DMS79 (cell line): ENCODE results near the gene ADIPOQ.
"Not testable (repeated sequence)": the region's sequence is repeated elsewhere in the genome, so short reads cannot be mapped to it uniquely, and the experiment has no call there.

Experiments
- DNase-seq: peaks from one replicate; lab custom pipeline; 2025; lab: John Stamatoyannopoulos, UW

ADIPOQ gene

DNA sequence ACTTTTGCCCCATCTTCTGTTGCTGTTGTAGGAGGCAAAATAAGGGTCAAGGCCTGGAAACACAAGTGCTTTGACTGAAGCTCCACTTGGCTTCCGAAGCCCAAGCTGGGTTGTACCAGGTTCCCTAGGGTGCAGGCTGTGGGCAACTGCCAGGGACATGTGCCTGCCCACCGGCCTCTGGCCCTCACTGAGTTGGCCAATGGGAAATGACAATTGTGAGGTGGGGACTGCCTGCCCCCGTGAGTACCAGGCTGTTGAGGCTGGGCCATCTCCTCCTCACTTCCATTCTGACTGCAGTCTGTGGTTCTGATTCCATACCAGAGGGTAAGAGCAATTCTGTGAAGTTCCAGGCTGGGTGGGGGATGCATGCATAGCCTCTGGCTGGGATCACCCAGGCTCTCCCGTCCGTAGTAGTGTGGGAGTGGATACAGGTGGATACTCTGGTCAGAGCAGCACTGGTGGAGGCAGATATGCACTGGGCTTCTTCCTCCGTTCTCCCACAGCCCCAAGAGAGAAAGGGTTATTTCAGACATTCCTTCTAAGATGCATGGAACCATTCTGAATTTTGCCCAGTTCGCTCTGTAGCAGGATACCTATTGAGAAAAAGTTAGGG lies at the start of gene ADIPOQ:
Gene ADIPOQ (plus strand): TSS at position 285 of the 613 bp plus-strand sequence. CDS start 10,349 bp downstream, outside the sequence.
- DNase-seq: no peak

- no peak for DNase-seq
These were observed 44.2 kb upstream of the ADIPOQ start for GRCh38 chr3:186798239-186798874.

DNA sequence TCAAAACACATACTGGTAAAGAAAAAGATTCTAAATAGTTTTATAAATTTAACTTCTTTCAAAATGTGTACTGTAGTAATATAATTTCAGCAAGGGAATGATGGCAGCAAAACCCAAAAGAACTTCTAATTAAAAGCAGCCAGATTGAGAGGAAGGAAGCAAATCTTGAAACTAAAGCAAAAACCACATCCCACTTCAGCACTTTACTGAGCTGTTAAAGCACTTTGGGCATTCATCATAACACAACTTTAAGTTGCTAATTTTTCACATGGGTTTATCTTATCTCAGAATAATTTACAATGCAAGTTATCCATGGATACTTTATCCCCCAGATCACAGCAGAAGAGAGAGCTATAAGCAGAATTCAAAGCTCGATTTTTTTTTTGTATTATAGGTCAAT lies 42.2 kb upstream of the ADIPOQ start:
- no peak for DNase-seq

DNA sequence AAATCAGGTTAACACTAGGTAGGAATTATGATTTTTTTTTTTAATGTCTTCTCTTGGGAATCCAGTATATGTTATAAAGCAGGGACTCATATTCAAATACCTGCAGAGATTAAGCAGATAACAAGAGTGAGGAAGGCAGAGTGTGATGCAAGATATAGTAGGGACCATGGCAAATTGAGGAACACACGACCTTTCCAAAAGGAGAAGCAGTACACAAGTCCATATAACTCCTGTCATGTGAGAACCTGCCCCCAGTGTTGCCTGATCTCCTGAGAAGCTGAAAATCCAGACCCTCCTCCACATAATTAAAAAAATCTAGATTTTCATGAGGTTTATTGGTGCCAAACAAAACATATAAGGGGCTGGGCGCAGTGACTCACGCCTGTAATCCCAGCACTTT lies 39.8 kb upstream of the ADIPOQ start:
- no peak for DNase-seq

GRCh38 chr3:186803447-186803846 lies 39.1 kb upstream of the ADIPOQ start:
- not testable (repeated sequence) for DNase-seq

DNA sequence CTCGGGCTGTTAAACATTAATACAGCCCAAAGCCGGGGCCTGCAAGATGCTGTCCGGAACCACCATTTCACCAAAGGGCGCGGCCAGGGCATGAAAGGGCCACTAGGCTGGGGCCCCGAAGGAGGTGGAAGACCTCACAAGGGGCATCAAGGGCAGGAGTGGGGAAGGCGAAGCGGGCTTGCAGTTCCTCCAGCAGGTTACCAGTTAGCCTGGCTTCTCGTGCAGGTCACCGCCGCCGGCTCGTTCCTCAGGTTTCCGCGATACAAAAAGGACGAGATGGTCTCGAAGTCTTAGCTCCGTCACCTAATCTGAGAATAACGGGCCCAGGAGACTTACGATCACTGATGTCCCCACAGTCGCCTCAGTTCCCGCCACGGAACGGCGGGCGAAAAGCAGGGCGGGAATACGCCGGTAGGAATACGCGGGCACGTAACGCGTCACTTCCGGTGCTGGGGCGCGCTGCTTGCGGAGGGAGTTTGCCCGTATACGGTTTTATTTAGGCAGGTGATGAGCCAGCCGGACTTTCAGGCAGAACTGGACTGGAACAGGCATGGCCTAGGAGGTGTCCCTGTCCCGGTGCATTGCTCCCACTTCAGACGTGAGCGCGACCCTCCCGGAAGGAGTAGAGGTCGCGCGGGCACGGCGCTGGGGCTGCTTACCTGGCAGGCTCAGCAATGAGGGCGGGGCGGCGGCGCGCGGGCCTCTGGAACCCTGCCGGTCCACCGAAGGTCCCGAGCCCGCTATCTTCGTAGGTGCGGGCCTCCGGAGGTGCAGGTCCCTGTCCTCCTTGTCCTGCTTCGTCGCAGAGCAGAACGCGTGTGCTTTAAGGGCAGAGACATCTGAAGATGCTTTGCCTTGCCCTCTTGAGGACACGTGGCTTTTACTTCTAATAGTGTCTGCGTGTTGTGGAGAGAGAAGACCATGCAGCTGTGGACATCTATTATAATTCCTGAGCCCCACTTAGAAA lies 36.1 kb upstream of the ADIPOQ start, which contains the start of gene RFC4:
Gene RFC4 (minus strand): TSS at position 394 of the 967 bp plus-strand sequence. CDS start 1,769 bp downstream, outside the sequence.
- peak; percentile 58 for DNase-seq

GRCh38 chr3:186807231-186807630 lies 35.3 kb upstream of the ADIPOQ start:
- no peak for DNase-seq

GRCh38 chr3:186810336-186810996 lies 32.0 kb upstream of the ADIPOQ start:
- no peak for DNase-seq

DNA sequence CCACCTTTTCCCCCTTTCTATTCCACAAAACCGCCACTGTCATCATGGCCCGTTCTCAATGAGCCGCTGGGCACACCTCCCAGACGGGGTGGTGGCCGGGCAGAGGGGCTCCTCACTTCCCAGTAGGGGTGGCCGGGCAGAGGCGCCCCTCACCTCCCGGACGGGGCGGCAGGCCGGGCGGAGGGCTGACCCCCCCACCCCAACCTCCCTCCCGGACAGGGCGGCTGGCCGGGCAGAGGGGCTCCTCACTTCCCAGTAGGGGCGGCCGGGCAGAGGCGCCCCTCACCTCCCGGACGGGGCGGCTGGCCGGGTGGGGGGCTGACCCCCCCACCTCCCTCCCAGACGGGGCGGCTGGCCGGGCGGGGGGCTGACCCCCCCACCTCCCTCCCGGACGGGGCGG lies 31.2 kb upstream of the ADIPOQ start:
- DNase-seq: not testable (repeated sequence)

DNA sequence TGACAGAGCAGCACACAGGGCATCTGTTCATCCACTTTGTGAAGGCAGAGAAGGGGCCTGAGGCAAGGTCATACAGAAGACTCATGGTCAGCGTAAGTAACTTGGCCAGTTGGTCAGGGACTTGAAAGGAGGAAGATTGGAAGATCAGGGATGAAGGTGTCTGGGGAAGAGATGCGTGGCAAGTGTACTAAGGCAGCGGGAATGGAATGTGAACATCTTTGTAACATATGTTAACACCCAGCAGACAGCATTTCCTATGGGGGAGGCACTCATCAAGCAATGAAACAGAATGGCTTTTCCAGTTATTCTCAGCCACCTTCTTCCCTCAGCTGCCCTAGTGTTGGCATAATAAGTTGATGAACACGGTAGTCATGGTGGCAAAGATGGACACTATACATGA lies 28.4 kb upstream of the ADIPOQ start:
- DNase-seq: no peak

DNA sequence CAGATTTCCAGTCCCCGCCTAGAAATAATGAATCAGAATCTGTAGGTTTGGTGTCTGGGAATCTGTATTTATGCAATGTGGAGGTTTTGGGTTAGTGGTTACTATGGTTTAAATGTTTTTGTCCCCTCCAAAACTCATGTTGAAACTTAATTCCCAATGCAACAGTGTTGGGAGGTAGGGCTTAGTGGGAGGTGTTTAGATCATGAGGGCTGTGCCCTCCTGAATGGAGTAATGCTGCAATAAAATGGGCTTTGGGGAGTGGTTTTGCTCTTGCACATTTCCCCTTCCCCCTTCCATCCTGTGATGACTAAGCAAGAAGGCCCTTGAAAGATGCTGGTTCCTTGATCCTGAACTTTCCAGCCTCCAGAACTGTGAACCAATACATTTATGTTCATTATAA lies 27.1 kb upstream of the ADIPOQ start:
- DNase-seq: no peak

- no peak for DNase-seq
These were observed 24.0 kb upstream of the ADIPOQ start for GRCh38 chr3:186818516-186818915.

GRCh38 chr3:186818956-186819355 lies 23.6 kb upstream of the ADIPOQ start:
- no peak for DNase-seq

DNA sequence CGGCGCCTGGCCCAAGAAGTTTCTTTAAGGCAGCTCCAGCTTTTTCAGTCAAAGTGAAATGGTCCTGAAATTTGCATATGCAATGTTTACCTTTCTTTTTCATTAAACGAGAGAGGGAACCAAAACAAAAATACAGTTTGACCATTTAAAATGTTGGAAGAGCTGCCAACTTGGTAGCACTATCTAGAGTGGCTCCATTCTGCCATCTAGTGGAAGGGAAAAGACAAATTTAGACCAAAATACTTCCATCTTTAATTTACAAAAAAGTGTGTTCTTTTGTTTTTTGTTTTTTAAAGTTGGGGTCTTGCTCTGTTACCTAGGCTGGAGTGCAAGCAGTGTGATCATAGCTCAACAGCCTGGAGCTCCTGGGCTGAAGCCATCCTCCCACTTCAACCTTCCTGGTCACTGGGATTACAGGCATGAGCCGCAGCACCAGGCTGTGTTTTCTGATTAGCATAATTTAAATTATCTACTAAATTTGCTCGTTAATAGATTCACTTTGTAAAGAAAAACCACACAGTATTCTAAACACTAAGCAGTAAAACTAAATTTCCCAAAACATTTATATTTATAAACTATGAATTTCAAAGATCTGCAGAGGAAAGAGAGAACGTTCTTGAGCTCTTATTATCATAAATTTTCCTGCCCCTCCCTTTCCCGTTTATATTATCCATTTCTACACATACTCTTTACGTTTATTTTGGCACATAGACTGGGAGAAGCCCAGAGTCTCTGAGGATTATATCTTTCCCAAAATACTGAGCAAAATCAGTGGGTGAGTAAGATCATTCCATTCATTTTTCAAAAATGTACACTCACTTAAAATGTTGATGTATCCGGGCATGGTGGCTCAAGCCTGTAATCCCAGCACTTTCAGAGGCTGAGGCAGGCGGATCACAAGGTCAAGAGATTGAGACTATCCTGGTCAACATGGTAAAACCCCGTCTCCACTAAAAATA lies 20.8 kb upstream of the ADIPOQ start:
- DNase-seq: peak; percentile 28

DNA sequence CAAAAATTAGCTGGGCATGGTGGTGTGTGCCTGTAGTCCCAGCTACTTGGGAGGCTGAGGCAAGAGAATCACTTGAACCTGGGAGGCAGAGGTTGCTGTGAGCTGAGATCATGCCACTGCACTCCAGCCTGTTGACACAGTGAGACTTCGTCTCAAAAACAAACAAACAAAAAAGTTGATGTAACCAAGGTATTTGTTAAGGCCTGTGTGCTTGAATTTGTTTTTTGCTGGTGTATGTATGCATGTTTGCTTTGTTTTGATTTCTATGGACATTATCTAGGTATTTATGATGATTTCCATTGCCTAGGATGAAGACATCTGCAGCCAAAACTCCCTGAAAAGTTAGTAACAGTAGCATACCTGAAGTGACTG lies 20.1 kb upstream of the ADIPOQ start:
- DNase-seq: not testable (repeated sequence)

DNA sequence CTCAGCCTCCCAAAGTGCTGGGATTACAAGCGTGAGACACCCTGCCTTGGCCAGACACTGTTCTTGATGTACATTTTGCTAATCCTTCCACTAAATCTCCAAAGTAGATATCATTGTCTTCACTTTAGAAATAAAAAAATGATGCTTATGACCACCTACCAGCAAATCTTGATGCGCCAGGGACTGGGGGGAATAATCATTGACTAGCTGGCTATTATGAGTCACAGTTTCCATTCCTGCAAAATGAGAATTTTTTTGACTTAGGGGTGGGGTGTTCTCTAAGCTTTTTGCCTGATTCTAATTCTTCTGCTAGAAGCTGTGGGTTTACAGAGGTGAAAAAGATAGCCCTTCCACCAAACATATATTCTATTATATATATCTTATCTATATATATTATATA lies 19.1 kb upstream of the ADIPOQ start:
- no peak for DNase-seq

GRCh38 chr3:186824430-186825139 lies 17.9 kb upstream of the ADIPOQ start:
- DNase-seq: peak; percentile 22

- DNase-seq: peak; percentile 12
These were observed 17.2 kb upstream of the ADIPOQ start for GRCh38 chr3:186825294-186825821.

DNA sequence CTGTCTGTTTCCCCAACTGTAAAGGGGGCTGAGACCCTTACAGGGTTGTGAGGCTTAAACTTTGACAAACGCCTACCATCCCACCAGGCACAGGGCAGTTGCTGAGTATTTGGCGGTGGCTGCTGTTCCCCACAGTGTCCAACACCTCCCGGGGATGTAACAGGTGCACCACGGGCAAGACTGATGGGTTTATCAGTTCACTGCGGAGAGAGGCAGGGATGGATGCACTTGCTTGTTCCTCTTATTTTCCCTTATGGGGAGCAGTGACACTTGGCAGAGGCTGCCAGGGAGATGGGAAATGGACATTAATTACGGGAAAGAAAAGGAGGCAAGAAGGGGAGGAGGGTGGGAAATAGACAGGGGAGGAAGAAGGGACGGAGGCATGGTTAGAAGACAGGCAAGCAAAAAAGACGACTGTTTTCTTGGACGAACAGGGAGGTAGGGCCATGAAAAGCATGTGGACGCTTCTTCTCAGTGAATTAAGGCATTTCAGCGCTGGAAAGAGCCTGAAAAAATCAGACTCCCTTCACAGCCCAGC lies 16.6 kb upstream of the ADIPOQ start:
- no peak for DNase-seq
